ENCODE results near the gene KRTAP3-2.
"Not testable (repeated sequence)": the region's sequence is repeated elsewhere in the genome, so short reads cannot be mapped to it uniquely, and the experiment has no call there.

Gene KRTAP3-2

GRCh38 chr17:40999563-40999962 is at the start of gene KRTAP3-2:
Gene KRTAP3-2, minus strand, starts transcription at chr17:40999906. Its CDS starts 53 bp downstream, at chr17:40999853.
- DNase-seq (ENCODE audit: low spot score), result not testable (repeated sequence)

GRCh38 chr17:41049110-41049509 is 49.4 kb upstream of the KRTAP3-2 start:
- DNase-seq (ENCODE audit: low spot score), result no peak

GRCh38 chr17:41048441-41048840 is 48.7 kb upstream of the KRTAP3-2 start:
- DNase-seq (ENCODE audit: low spot score), result no peak

GRCh38 chr17:41046735-41047465 is 47.2 kb upstream of the KRTAP3-2 start, which contains the start of gene KRTAP2-1:
Gene KRTAP2-1, minus strand, starts transcription at chr17:41047316. Its CDS starts 49 bp downstream, at chr17:41047267.
- not testable (repeated sequence) for DNase-seq (ENCODE audit: low spot score)

- no peak for DNase-seq (ENCODE audit: low spot score)
Measured at GRCh38 chr17:41042953-41043352, 43.2 kb upstream of the KRTAP3-2 start.

- not testable (repeated sequence) for DNase-seq (ENCODE audit: low spot score)
Measured at GRCh38 chr17:41040783-41041571, 41.3 kb upstream of the KRTAP3-2 start, which contains the start of gene KRTAP1-1. Gene KRTAP1-1, minus strand, starts transcription at chr17:41041450. Its CDS starts 53 bp downstream, at chr17:41041397.

- DNase-seq (ENCODE audit: low spot score), result no peak
Measured at GRCh38 chr17:41037853-41038350, 38.2 kb upstream of the KRTAP3-2 start.

DNA sequence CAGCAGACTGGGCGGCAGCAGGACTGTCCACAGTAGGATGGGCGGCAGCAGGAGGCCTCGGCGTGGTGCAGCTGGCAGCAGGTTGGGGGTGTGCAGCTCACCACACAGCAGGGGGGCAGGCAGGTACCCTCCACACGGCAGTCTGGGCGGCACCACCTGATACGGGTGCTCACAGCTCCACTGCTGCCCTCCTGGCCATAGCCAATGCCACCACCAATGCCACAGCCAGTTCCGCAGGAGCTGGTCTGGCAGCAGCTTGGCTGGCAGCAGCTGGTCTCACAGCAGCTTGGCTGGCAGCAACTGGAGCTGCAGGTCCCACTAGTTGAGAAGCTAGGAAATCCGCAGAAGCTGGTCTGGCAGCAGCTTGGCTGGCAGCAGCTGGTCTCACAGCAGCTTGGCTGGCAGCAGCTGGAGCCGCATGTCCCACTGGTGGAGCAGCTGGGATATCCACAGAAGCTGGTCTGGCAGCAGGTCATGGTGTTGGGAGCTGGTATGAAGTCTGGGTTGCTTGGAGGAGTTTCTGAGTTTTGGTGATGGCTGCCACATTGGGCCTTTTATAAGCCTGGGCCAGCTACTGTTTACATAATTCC is 34.7 kb upstream of the KRTAP3-2 start, which contains the start of gene KRTAP1-3:
TSS of gene KRTAP1-3 (minus strand) at position 529 of the 590 bp plus-strand sequence. CDS start at position 476, 53 bp downstream.
- not testable (repeated sequence) for DNase-seq (ENCODE audit: low spot score)

DNA sequence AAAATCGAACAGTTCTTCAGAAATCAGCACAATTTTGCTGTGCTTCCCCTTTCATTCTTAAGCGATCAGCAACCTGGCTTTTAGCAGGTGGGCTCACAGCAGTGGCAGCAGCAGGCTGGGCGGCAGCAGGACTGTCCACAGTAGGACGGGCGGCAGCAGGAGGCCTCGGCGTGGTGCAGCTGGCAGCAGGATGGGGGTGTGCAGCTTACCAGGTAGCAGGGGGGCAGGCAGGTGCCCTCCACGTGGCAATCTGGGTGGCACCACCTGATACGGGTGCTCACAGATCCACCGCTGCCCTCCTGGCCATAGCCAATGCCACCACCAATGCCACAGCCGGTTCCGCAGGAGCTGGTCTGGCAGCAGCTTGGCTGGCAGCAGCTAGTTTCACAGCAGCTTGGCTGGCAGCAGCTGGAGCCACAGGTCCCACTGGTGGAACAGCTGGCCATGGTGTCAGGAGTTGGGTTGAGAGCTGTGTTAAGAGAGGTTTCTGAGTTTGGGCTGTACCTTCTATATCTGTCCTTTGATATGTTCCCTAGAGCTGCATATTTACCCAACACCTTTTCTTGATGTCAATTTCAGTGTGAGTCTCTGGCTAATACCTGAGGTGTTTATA is 30.0 kb upstream of the KRTAP3-2 start, which contains the start of gene KRTAP1-4:
TSS of gene KRTAP1-4 (minus strand) at position 563 of the 613 bp plus-strand sequence. CDS start at position 446, 117 bp downstream.
- no peak for DNase-seq (ENCODE audit: low spot score)

GRCh38 chr17:41026715-41027471 is 27.2 kb upstream of the KRTAP3-2 start, which contains the start of gene KRTAP1-5:
Gene KRTAP1-5, minus strand, starts transcription at chr17:41027208. Its CDS starts 53 bp downstream, at chr17:41027155.
- DNase-seq (ENCODE audit: low spot score), result no peak

- DNase-seq (ENCODE audit: low spot score), result no peak
Measured at GRCh38 chr17:41024697-41025096, 25.0 kb upstream of the KRTAP3-2 start.

GRCh38 chr17:41020336-41020735 is 20.6 kb upstream of the KRTAP3-2 start:
- DNase-seq (ENCODE audit: low spot score), result no peak

GRCh38 chr17:41019415-41019814 is 19.7 kb upstream of the KRTAP3-2 start:
- no peak for DNase-seq (ENCODE audit: low spot score)

DNA sequence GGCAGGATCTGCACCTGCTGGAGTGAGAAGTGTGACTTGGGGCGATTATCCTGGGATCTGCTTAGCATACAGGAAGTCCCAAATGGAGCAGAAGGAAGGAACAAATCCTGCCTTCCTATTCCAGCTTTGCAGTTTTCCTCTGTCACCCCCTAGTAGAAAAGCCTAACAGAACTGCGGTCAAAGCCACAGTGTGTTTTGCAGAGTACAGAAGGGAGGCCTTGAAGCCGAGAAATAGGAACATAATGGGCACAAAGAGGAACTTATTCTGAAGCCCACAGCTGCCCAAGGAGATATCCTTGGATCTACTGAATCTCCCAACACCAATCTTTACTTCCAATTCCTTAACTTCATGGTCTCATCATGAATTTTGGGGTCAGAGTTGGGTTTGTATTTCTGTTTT is 18.8 kb upstream of the KRTAP3-2 start:
- no peak for DNase-seq (ENCODE audit: low spot score)

DNA sequence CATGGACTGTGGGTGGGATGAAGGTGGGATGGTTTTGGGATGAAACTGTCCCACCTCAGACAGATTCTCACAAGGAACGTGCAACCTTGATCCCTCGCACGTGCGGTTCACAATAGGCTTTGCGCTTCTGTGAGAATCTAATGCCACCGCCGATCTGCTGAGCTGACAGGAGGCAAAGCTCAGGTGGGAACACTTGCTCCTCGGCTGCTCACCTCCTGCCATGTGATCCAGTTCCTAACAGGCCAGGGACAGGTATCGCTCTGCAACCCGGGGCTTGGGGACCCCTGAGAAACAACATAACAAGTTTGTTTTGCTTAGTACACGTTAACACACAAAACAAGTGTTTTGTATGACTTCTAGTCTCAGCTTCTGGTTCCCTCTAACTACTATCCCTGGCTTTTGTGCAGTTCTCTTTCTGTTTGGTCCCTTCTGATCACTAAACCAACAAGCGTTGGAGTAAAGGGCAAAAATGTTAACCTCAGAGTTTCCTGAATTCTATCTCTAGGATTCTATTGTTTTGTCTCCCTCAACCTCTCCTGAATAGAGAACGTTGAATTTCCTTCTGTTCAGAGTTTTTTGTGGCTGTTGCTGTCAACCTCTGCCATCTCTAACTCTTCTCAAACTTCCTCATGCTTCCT is 17.0 kb upstream of the KRTAP3-2 start:
- DNase-seq (ENCODE audit: low spot score), result no peak

GRCh38 chr17:41015454-41015853 is 15.7 kb upstream of the KRTAP3-2 start:
- DNase-seq (ENCODE audit: low spot score), result no peak

GRCh38 chr17:41013606-41014005 is 13.9 kb upstream of the KRTAP3-2 start:
- no peak for DNase-seq (ENCODE audit: low spot score)

GRCh38 chr17:41013181-41013580 is 13.5 kb upstream of the KRTAP3-2 start:
- no peak for DNase-seq (ENCODE audit: low spot score)

DNA sequence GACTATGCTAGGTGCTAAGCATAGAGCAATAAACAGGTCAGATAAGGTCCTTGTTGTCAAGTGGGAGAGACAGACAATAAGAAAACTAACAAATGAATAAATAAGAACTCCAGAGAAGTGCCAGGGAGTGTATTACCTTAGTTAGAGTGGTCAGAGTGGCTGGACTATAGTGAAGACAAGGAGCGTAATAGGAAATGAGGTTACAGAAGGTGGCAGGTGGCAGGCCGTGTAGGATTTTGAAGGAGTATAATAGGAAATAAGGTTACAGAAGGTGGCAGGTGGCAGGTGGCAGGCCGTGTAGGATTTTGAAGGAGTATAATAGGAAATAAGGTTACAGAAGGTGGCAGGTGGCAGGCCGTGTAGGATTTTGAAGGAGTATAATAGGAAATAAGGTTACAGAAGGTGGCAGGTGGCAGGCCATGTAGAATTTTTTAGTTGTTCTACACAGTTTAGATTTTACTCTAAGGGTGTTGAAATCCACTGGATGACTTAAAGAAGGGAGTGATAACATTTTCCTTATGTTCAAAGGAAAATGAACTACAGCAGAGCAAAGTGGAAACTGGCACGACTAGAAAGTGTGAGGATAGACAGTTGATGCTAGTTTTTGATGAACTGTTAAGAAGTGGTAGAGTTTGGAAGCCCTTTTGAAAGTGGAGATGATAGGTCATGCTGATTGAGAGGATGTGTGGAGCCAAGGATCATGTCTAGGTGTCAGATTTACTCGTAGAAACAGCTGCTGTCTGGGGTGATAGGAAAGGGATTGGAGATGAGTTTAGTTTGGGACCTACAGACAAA is 12.8 kb upstream of the KRTAP3-2 start:
- no peak for DNase-seq (ENCODE audit: low spot score)
